K562 (cell line): ENCODE measurements around the gene AP3B1. TPM values are rescaled to one million over a fixed set of nuclear protein-coding genes. Genes with fewer than 3 reads are reported as not detected.
A peak's percentile ranks its signal among the peaks of the same experiment; 100 is the strongest.

ENCODE experiments used
- BCOR ChIP-seq: fragments of 450-650 bp; IDR thresholded peaks from 2 replicates; pipeline ENCODE4 v1.6.1; 2016
- CBFB ChIP-seq: sonication (generic); formaldehyde crosslinking; IDR thresholded peaks from 2 replicates; pipeline ENCODE4 v1.4.0; 2020; ENCODE audit warnings: mild to moderate bottlenecking, missing genetic modification reagents
- GATA2 ChIP-seq: sonication (generic); formaldehyde crosslinking; IDR thresholded peaks from 2 replicates; pipeline ENCODE4 v1.4.0; 2020; ENCODE audit warnings: mild to moderate bottlenecking, missing genetic modification reagents
- GTF2E2 ChIP-seq: fragments of 200-800 bp; sonication (Bioruptor generic); IDR thresholded peaks from 2 replicates; pipeline ENCODE4 v1.6.1; 2016; ENCODE audit warnings: missing genetic modification characterization, missing compliant biosample characterization
- HDAC2 ChIP-seq: fragments of 450-650 bp; IDR thresholded peaks from 2 replicates; pipeline ENCODE4 v1.6.1; 2016; ENCODE audit warnings: mild to moderate bottlenecking
- HNRNPLL ChIP-seq: fragments of 200-400 bp; formaldehyde crosslinking; IDR thresholded peaks from 2 replicates; pipeline ENCODE4 v1.6.1; 2017; ENCODE audit warnings: low read length, low read depth, mild to moderate bottlenecking; ENCODE audit not compliant: poor library complexity, severe bottlenecking
- ID3 ChIP-seq, 2 experiments: fragments of 250-450 bp in 1 of 2; fragments of 450-650 bp in 1 of 2; sonication (Bioruptor Pico) in 1 of 2; IDR thresholded peaks; 2 replicates each; pipeline versions ENCODE4 v1.6.1 to v1.8.0; 2016 to 2021; ENCODE audit warnings: mild to moderate bottlenecking in 2 of 2, moderate library complexity in 2 of 2, missing compliant biosample characterization in 1 of 2, missing genetic modification characterization in 1 of 2
- JUND ChIP-seq, 2 experiments: IDR thresholded peaks; 2 replicates in 1 of 2; 3 replicates in 1 of 2; pipeline ENCODE4 v1.6.1; 2011; ENCODE audit warnings: borderline replicate concordance in 2 of 2, low read depth in 2 of 2, low read length in 2 of 2, improper control_type of control experiment in 1 of 2, missing biosample characterization in 1 of 2, missing genetic modification characterization in 1 of 2, missing genetic modification reagents in 1 of 2
- PHF8 ChIP-seq: fragments of 200-600 bp; sonication (generic); IDR thresholded peaks from 2 replicates; pipeline ENCODE4 v1.6.1; 2012; ENCODE audit warnings: mixed run types, mild to moderate bottlenecking, inconsistent platforms, low read length, moderate library complexity, borderline replicate concordance
- RAD21 ChIP-seq, 2 experiments: fragments of 250-450 bp in 1 of 2; fragments of 450-650 bp in 1 of 2; sonication (Bioruptor Pico) in 1 of 2; formaldehyde crosslinking in 1 of 2; IDR thresholded peaks in 1 of 2; conservative IDR thresholded peaks in 1 of 2; 2 replicates each; pipeline versions ENCODE4 v1.4.0 to v1.8.0; 2020 to 2022; ENCODE audit warnings: mild to moderate bottlenecking in 2 of 2, moderate library complexity in 1 of 2
- RBFOX2 ChIP-seq: fragments of 200-400 bp; formaldehyde crosslinking; IDR thresholded peaks from 2 replicates; pipeline ENCODE4 v1.6.1; 2017; ENCODE audit warnings: low read depth, mild to moderate bottlenecking, low read length, moderate library complexity
- RBM17 ChIP-seq: fragments of 200-400 bp; formaldehyde crosslinking; IDR thresholded peaks from 2 replicates; pipeline ENCODE4 v1.6.1; 2017; ENCODE audit warnings: low read depth, mild to moderate bottlenecking, low read length, borderline replicate concordance
- RNF2 ChIP-seq: sonication (generic); IDR thresholded peaks from 2 replicates; pipeline ENCODE4 v1.6.1; 2016
- THAP12 ChIP-seq: fragments of 250-450 bp; sonication (Bioruptor Pico); IDR thresholded peaks from 2 replicates; pipeline ENCODE4 v1.9.0; 2021; ENCODE audit warnings: mild to moderate bottlenecking, inconsistent platforms
- ZBTB5 ChIP-seq: fragments of 450-650 bp; IDR thresholded peaks from 2 replicates; pipeline ENCODE4 v1.6.1; 2017; ENCODE audit warnings: antibody characterized with exemption
- ZBTB8A ChIP-seq: fragments of 450-650 bp; IDR thresholded peaks from 2 replicates; pipeline ENCODE4 v1.6.1; 2018; ENCODE audit warnings: mild to moderate bottlenecking, moderate library complexity; ENCODE audit not compliant: partially characterized antibody
- ZKSCAN8 ChIP-seq: fragments of 200-800 bp; sonication (Bioruptor generic); IDR thresholded peaks from 2 replicates; pipeline ENCODE4 v1.6.1; 2016; ENCODE audit warnings: missing genetic modification characterization, missing compliant biosample characterization
- polyA plus RNA-seq, 8 experiments: library from polyadenylated mRNA; depleted of rRNA in 4 of 8; stranded (reverse) in 5 of 8; unstranded in 3 of 8; fragments of >200 nt; fragmentation: Nextera tagmentation in 2 of 8; fragmentation: Illumina TruSeq in 1 of 8; extraction: Ambion mirVana in 2 of 8; extraction: Trizol in 1 of 8; gene quantifications; 2 replicates each; pipeline versions ENCODE4 v1.2.1 to v1.2.3, GENCODE V29; 2011 to 2014; ENCODE audit warnings: inconsistent platforms in 1 of 8, missing spikeins in 1 of 8
- total RNA-seq, 7 experiments: library from RNA; depleted of rRNA in 6 of 7; stranded (reverse); fragments of >200 nt in 6 of 7; fragmentation: Illumina TruSeq in 2 of 7; extraction: Trizol in 2 of 7; gene quantifications; 2 replicates each; pipeline versions ENCODE4 v1.2.1 to v1.2.3, GENCODE V29; 2011 to 2021; ENCODE audit warnings: low replicate concordance in 1 of 7
- TF ChIP-seq, protein P1 (sequence below): fragments of 250-450 bp; sonication (Bioruptor Pico); IDR thresholded peaks from 2 replicates; pipeline ENCODE4 v1.4.0; 2020; ENCODE audit warnings: mild to moderate bottlenecking
- TF ChIP-seq, protein P2 (sequence below): fragments of 250-450 bp; sonication (Bioruptor Pico); IDR thresholded peaks from 2 replicates; pipeline ENCODE4 v1.5.0; 2021

Gene AP3B1
- total and polyA plus RNA-seq, 9 of the 15 experiments (the other 6 are each of a cell fraction or from before 2014, with no cell fraction given): 21.1 to 61.8 (median 42.2) TPM

DNA sequence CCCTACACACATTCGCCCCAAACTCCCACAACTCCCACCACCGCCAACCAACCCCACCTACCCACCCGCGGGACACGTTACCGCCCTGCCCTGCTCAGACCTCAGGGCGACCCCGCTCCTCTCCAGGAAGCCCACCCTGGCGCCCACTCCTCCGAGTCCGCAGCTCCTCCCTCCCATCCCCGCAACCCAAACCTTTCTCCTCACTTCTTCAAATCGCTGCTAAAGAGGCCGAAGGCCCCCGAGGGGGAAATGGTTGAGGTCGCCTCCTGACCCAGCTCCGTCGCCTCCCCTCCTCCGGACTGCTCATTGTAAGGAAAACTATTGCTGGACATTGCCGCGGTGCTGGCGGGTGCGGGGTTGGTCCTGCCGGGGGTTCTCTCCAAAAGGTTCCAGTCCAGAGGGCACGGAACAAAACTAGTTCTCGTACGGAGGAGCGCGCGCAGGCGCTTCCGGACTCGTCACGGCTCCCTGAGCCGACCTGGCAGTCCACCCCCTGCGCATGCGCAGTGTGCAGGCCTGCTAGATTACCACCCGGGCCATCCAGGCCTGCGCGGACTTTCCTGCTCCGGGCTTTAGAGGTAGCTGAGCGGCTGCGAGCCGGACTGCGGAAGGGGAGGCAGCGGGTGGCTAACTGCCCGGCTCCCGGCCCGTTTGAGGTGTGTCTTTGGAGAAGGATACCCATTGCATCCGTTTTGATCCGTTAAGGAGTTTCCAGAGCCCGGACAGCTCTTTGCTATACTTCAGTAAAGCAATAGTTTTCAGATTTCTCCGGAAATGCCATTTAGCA lies at the start of gene AP3B1 (continued):
- peak in 1 of 2 experiments; percentile 17; a peak in 1 of 4 replicates for TF ChIP-seq RAD21 (CRISPR knock-in tag; conservative IDR thresholded peaks at IDR 0.05 in 1 of 2, IDR thresholded peaks at IDR 0.05 in 1 of 2)
- TF ChIP-seq HDAC2: 0 out of 2 replicates have a peak, but pooled peaks have one; percentile 15
- TF ChIP-seq, protein P1, sequence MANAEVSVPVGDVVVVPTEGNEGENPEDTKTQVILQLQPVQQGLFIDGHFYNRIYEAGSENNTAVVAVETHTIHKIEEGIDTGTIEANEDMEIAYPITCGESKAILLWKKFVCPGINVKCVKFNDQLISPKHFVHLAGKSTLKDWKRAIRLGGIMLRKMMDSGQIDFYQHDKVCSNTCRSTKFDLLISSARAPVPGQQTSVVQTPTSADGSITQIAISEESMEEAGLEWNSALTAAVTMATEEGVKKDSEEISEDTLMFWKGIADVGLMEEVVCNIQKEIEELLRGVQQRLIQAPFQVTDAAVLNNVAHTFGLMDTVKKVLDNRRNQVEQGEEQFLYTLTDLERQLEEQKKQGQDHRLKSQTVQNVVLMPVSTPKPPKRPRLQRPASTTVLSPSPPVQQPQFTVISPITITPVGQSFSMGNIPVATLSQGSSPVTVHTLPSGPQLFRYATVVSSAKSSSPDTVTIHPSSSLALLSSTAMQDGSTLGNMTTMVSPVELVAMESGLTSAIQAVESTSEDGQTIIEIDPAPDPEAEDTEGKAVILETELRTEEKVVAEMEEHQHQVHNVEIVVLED (CRISPR knock-in tag): peak; percentile 51
- no peak for TF ChIP-seq ID3 (CRISPR knock-in tag; IDR thresholded peaks at IDR 0.05)
- TF ChIP-seq ID3 (tag; IDR thresholded peaks at IDR 0.05): 0 out of 2 replicates have a peak, but pooled peaks have one; percentile 20
- TF ChIP-seq JUND (IDR thresholded peaks at IDR 0.05; ENCODE audit: borderline replicate concordance, low read depth, low read length): peak; percentile 66; the same call in 1 of the 2 replicates
- peak; percentile 39; the same call in 1 of the 3 replicates for TF ChIP-seq JUND (tag; IDR thresholded peaks at IDR 0.05; ENCODE audit: borderline replicate concordance, low read depth, low read length)
- TF ChIP-seq GATA2 (CRISPR knock-in tag): 0 out of 2 replicates have a peak, but pooled peaks have one; percentile 49
- TF ChIP-seq RBFOX2: peak; percentile 93
- TF ChIP-seq RBM17: no peak
- peak; percentile 25 for TF ChIP-seq HNRNPLL
- no peak for TF ChIP-seq BCOR
- no peak for TF ChIP-seq CBFB
- TF ChIP-seq GTF2E2 (tag): peak; percentile 43; the same call in 1 of the 2 replicates
- no peak for TF ChIP-seq ZBTB5
- peak; percentile 80 for TF ChIP-seq RNF2
- peak; percentile 90 for TF ChIP-seq THAP12 (CRISPR knock-in tag)
- no peak for TF ChIP-seq ZBTB8A
- TF ChIP-seq PHF8: peak; percentile 97
- TF ChIP-seq, protein P2, sequence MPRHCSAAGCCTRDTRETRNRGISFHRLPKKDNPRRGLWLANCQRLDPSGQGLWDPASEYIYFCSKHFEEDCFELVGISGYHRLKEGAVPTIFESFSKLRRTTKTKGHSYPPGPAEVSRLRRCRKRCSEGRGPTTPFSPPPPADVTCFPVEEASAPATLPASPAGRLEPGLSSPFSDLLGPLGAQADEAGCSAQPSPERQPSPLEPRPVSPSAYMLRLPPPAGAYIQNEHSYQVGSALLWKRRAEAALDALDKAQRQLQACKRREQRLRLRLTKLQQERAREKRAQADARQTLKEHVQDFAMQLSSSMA (CRISPR knock-in tag): no peak
- no peak for TF ChIP-seq ZKSCAN8
